Astrocyte of the spinal cord (primary cell): ENCODE data around the gene LARP1.
"Not testable (repeated sequence)": the region's sequence is repeated elsewhere in the genome, so short reads cannot be mapped to it uniquely, and the experiment has no call there.

Experiments used
- DNase-seq: peaks from one replicate; pipeline ENCODE4 v3.0.0; 2011; ENCODE audit warnings: low read depth, low spot score
- H3K4me3 ChIP-seq: 2 replicates; pipeline ENCODE4 v1.5.1; 2011; ENCODE audit warnings: low read depth, mild to moderate bottlenecking, low read length, moderate library complexity
- CTCF ChIP-seq: IDR thresholded peaks from 2 replicates; pipeline ENCODE4 v1.5.1; 2012; ENCODE audit warnings: low read depth, mild to moderate bottlenecking, low read length, inconsistent platforms
- in situ Hi-C: cut with HindIII; loops from 2 replicates; pipeline ENCODE4 v1.10.0; 2017; ENCODE audit warnings: low sequenced_read_pairs

Gene LARP1

GRCh38 chr5:154819546-154819945, 64.4 kb downstream of the LARP1 start:
- TF ChIP-seq CTCF, result no peak
- in situ Hi-C loops, result no loop called here
- DNase-seq, result no peak
- H3K4me3 ChIP-seq, result no peak overlapping the region

GRCh38 chr5:154820383-154820782, 65.2 kb downstream of the LARP1 start:
- no peak for TF ChIP-seq CTCF
- no peak for DNase-seq
- H3K4me3 ChIP-seq, result no peak overlapping the region
- in situ Hi-C loops, result no loop called here

- H3K4me3 ChIP-seq, DNase-seq, in situ Hi-C loops: not testable (repeated sequence)
These were observed 67.7 kb downstream of the LARP1 start for GRCh38 chr5:154822896-154823295.

GRCh38 chr5:154823605-154824004, 68.4 kb downstream of the LARP1 start:
- no peak overlapping the region for H3K4me3 ChIP-seq
- DNase-seq, result no peak
- in situ Hi-C loops, result no loop called here
- TF ChIP-seq CTCF, result no peak

- no peak for TF ChIP-seq CTCF
- H3K4me3 ChIP-seq, result no peak overlapping the region
- in situ Hi-C loops, result no loop called here
- no peak for DNase-seq
These were observed 68.9 kb downstream of the LARP1 start for GRCh38 chr5:154824070-154824469.

- no peak for DNase-seq
- in situ Hi-C loops, result no loop called here
- no peak for TF ChIP-seq CTCF
- H3K4me3 ChIP-seq, result no peak overlapping the region
These were observed 74.0 kb downstream of the LARP1 start for GRCh38 chr5:154829181-154829588.

GRCh38 chr5:154829589-154830218, 74.5 kb downstream of the LARP1 start:
- TF ChIP-seq CTCF, result no peak
- DNase-seq, result peak; percentile 24
- H3K4me3 ChIP-seq, result no peak overlapping the region
- in situ Hi-C loops, result no loop called here
